ENCODE data around the gene MARVELD1. TPM values are rescaled to one million over a fixed set of nuclear protein-coding genes. Genes with fewer than 3 reads are reported as not detected.
A peak's percentile ranks its signal among the peaks of the same experiment; 100 is the strongest.

MARVELD1 gene
- total RNA-seq, 4 donors from 2014 or later = 25.8 to 36.7 (median 31.0) TPM

DNA sequence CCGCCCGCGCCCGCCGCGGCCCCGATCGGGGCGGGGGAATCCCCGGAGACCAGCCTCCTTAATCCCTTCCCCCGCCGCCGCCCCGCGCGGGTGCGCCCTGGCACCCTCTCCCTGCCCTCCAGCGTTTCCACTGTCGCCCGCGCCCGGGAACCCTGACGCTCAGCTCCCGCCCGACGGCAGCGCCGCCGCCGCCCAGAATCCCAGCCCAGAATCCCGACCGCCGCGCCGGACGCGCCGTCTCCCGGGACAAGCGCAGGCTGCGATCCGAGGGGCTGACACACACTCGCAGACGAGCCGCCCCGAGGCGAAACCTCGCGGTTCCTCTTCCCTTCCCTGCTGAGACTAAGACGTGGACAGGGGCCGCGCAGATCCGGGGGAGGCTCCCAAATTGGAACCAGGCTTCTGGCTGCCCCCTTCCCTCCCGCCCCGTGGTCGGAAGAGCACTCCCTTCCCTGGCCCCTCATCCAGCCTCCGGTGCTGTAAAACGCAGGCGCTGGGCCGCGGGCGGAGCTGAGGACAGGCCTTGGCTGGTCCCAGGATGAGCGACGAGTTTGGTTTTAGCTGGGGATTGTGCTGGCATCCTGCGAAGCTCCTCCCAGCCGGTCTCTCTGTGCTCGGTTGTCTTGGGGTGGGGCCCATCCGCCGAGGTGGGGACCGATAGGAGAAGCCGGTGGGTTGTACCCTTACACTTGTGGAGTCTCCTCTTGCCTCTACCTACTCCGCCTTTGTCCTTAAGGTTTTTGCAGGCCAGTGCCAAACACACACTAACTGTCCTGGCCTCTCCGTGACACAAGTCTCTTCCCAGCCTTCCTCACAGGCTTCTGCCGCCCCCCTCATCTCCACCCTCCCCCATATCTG, 1.1 kb downstream of the MARVELD1 start:
- Histone ChIP-seq H3K27me3 (no peaks in the 10 kb centered on the region), H3K4me1 (peaks cover 66% of the 10 kb centered on the region), H3K36me3 (peaks cover 7% of the 10 kb centered on the region), H3K27ac (peak overlapping the region; percentile 86), H3K4me3 (peak overlapping the region; percentile 54), H3K9me3 (no peaks in the 10 kb centered on the region)
- peak in 2 of 3 donors; percentile 12 to 19 for TF ChIP-seq POLR2AphosphoS5 (IDR thresholded peaks at IDR 0.05)
- no peak for TF ChIP-seq POLR2A (IDR thresholded peaks at IDR 0.05)
- WGBS = 19% methylated on average over 12 of the region's 74 CpGs
- DNase-seq (ENCODE audit: low spot score in 2 of 2) = peak; percentile 88 to 89

DNA sequence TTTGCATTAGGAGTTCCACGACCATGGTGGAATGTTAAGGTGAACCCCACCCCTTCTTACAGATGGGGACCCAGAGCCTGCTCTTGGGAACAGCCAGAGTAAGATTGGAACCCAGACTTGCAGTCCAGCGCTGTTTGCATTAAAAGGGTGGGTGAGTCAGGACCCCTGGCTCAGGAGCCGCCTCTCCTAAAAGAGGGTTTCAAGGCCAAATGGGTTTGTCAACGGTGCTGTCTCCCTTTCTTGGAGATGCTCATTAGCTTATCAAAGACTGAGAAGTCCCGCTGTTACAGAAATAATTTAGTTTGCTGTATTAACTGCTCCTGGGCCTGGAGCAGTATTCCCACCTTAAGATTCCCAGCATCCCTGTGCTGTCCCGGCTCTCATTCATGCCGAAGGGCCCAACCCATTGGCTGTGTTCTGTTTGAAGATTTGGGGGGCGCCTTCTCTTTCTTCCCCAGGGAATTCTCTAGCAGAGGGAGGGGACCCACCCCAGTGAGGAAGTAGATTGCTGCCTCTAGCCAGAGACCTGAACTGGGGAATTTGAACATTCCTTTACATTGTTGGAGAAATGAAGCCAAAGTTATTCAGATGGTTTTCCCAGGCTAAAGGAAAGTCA, 1.8 kb downstream of the MARVELD1 start:
- H3K36me3 ChIP-seq = peaks cover 7% of the 10 kb centered on the region
- 35% methylated on average over 8 of the region's 8 CpGs for WGBS
- H3K4me1 ChIP-seq = peaks cover 69% of the 10 kb centered on the region
- no peaks in the 10 kb centered on the region for H3K9me3 ChIP-seq
- DNase-seq (ENCODE audit: low spot score in 2 of 2) = no peak
- peak overlapping the region; percentile 54 for H3K4me3 ChIP-seq
- peak overlapping the region; percentile 86 for H3K27ac ChIP-seq
- no peak for TF ChIP-seq EP300 (IDR thresholded peaks at IDR 0.05)
- TF ChIP-seq POLR2A (IDR thresholded peaks at IDR 0.05) = no peak
- TF ChIP-seq POLR2AphosphoS5 (IDR thresholded peaks at IDR 0.05) = no peak
- TF ChIP-seq, protein P1, sequence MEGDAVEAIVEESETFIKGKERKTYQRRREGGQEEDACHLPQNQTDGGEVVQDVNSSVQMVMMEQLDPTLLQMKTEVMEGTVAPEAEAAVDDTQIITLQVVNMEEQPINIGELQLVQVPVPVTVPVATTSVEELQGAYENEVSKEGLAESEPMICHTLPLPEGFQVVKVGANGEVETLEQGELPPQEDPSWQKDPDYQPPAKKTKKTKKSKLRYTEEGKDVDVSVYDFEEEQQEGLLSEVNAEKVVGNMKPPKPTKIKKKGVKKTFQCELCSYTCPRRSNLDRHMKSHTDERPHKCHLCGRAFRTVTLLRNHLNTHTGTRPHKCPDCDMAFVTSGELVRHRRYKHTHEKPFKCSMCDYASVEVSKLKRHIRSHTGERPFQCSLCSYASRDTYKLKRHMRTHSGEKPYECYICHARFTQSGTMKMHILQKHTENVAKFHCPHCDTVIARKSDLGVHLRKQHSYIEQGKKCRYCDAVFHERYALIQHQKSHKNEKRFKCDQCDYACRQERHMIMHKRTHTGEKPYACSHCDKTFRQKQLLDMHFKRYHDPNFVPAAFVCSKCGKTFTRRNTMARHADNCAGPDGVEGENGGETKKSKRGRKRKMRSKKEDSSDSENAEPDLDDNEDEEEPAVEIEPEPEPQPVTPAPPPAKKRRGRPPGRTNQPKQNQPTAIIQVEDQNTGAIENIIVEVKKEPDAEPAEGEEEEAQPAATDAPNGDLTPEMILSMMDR (IDR thresholded peaks at IDR 0.05) = no peak
- no peaks in the 10 kb centered on the region for H3K27me3 ChIP-seq

DNA sequence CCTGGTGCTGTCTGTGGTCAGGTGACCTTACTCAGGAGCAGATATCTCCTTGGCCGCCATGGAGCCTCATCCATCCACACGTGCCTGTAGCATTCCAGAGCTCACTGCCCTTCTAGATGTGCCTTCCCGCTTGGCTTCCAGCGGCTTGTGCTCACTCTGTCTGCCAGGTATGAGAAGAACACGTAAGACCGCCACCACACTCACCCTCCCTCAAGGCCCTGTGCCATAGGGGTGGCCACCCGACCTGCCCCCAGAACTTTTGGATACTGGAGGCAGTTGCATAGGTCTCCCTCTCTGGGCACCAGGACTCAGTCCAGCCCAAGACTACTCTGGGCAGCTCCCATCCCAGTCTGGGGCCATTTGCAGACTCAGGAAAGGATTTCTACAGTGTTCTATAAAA, 4.1 kb downstream of the MARVELD1 start:
- Histone ChIP-seq H3K4me3 (no peak overlapping the region), H3K9me3 (no peaks in the 10 kb centered on the region), H3K4me1 (peaks cover 64% of the 10 kb centered on the region), H3K36me3 (peaks cover 7% of the 10 kb centered on the region), H3K27me3 (no peaks in the 10 kb centered on the region), H3K27ac (no peak overlapping the region)
- WGBS = 90% methylated on average over 7 of the region's 7 CpGs
- TF ChIP-seq EP300 (IDR thresholded peaks at IDR 0.05) (no peak), POLR2AphosphoS5 (IDR thresholded peaks at IDR 0.05) (no peak), POLR2A (IDR thresholded peaks at IDR 0.05) (no peak)
- TF ChIP-seq, protein P1 (IDR thresholded peaks at IDR 0.05) = no peak
- DNase-seq (ENCODE audit: low spot score in 2 of 2) = no peak

DNA sequence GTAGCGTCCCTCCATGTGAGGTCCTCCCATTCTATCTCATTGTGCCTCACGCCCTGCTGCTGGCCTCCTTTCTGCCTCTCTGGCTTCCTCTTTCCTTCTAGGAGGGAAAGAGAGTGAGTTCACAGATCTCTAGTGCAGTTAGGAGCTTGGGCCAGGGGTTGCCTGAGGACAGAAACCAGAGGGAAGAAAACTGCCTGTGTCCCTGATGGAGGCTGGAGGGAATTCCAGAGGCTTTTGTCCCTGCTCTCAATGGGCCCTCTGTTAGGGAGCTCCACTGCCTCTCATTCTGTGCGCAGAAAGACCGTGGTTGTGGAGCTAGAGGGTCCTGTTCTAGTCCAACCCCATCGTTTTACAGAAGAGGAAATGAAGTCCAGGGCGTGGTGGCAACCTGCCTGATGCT, 4.6 kb downstream of the MARVELD1 start:
- peaks cover 7% of the 10 kb centered on the region for H3K36me3 ChIP-seq
- H3K27ac ChIP-seq = peak overlapping the region; percentile 34
- DNase-seq (ENCODE audit: low spot score in 2 of 2) = no peak
- H3K4me1 ChIP-seq = peaks cover 58% of the 10 kb centered on the region
- no peaks in the 10 kb centered on the region for H3K9me3 ChIP-seq
- WGBS = 40% methylated on average over 6 of the region's 6 CpGs
- no peak overlapping the region for H3K4me3 ChIP-seq
- H3K27me3 ChIP-seq = no peaks in the 10 kb centered on the region
- no peak for TF ChIP-seq POLR2A (IDR thresholded peaks at IDR 0.05)
- TF ChIP-seq EP300 (IDR thresholded peaks at IDR 0.05) = no peak

DNA sequence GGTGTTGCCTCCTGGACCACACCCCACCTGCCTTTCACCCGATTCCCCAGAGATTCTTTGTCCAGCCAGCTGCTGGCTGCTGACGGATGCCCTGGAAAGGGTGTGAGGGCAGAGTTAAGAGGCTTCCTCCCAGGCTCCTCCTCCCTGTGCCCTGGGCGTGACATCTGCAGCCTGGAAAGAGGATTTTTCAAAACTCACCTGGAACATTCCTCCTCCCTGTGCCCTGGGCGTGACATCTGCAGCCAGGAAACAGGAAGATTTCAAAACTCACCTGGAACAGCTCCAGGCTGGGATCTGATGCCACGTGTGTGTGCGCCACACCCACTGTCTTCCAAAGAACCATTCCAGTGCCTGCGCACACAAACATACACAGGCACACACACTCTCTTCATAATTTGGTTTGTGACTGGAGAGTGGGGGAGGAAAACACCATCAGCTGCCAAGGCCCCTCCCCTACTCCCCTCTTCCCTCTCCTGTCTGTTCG, 5.2 kb downstream of the MARVELD1 start:
- WGBS = 6% methylated on average over 8 of the region's 8 CpGs
- peak; percentile 28 for TF ChIP-seq EP300 (IDR thresholded peaks at IDR 0.05)
- peak in 1 of 3 donors; percentile 64 for TF ChIP-seq POLR2AphosphoS5 (IDR thresholded peaks at IDR 0.05)
- no peak for TF ChIP-seq POLR2A (IDR thresholded peaks at IDR 0.05)
- peaks cover 7% of the 10 kb centered on the region for H3K36me3 ChIP-seq
- peak; percentile 89 to 92 for DNase-seq (ENCODE audit: low spot score in 2 of 2)
- no peaks in the 10 kb centered on the region for H3K27me3 ChIP-seq
- H3K4me1 ChIP-seq = peaks cover 54% of the 10 kb centered on the region
- peak overlapping the region; percentile 34 for H3K27ac ChIP-seq
- H3K4me3 ChIP-seq = no peak overlapping the region
- no peaks in the 10 kb centered on the region for H3K9me3 ChIP-seq

DNA sequence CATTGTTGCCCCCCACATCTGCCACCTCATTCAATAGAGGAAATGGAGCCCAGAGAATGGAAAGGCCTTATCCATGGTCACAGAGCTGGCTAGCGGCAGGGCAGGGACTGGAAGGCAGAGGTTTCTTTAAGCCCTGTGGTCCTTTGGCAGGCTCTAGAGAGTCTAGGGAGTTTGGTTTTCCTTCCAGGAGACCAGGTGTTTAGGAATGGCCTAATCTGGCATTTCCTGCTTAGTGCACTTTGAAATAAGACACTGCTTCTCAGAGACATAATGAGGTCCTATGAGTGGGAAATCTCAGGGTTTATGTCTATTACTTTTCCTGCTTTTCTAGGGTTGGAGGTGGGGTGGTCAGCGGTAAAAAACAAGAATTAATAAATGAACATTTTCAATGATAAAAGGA, 6.1 kb downstream of the MARVELD1 start:
- H3K4me1 ChIP-seq = peaks cover 52% of the 10 kb centered on the region
- no peak for TF ChIP-seq EP300 (IDR thresholded peaks at IDR 0.05)
- TF ChIP-seq POLR2A (IDR thresholded peaks at IDR 0.05) = no peak
- TF ChIP-seq, protein P1 (IDR thresholded peaks at IDR 0.05) = no peak
- TF ChIP-seq POLR2AphosphoS5 (IDR thresholded peaks at IDR 0.05) = no peak

More for the DNA sequence above, 6.1 kb downstream of the MARVELD1 start:
- DNase-seq (ENCODE audit: low spot score in 2 of 2) = no peak
- Histone ChIP-seq H3K9me3 (no peaks in the 10 kb centered on the region), H3K36me3 (peaks cover 7% of the 10 kb centered on the region), H3K4me3 (no peak overlapping the region), H3K27ac (peak overlapping the region; percentile 34), H3K27me3 (no peaks in the 10 kb centered on the region)
- 60% methylated on average over 2 of the region's 2 CpGs for WGBS

All from suprapubic skin (tissue), 4 donors.